IMR-90 (cell line): ENCODE data around the gene CLK1. TPM values are rescaled to one million over a fixed set of nuclear protein-coding genes. Genes with fewer than 3 reads are reported as not detected.

Experiments
- ATAC-seq: fragments of 200-7000 bp; cut with Tn5 transposase; 2 replicates; pipeline ENCODE4 v1.9.1; 2020; ENCODE audit warnings: low read depth, mild to moderate bottlenecking, moderate library complexity
- BruUV-seq: library from RNA; stranded (reverse); fragments of 400-500 nt; replicated peaks from 2 replicates; lab custom pipeline; 2021; lab: Mats Ljungman, UMichigan
- CTCF ChIA-PET: fragments of 300-600 bp; formaldehyde crosslinking; extraction: SDS; loops from one replicate; lab custom pipeline; 2021; ENCODE audit warnings: antibody characterized with exemption; lab: Yijun Ruan, JAX
- POLR2A ChIA-PET: fragments of 300-600 bp; sonication (Branson Sonifier 250); formaldehyde crosslinking; loops from one replicate; lab custom pipeline; 2022; ENCODE audit warnings: antibody characterized with exemption; ENCODE audit not compliant: unreplicated experiment; lab: Charles Lee
- DNase-seq: peaks from one replicate; pipeline ENCODE4 v3.0.0; 2013
- H2AFZ ChIP-seq: replicated peaks from 2 replicates; pipeline ENCODE3; 2013; ENCODE audit warnings: low read length, mild to moderate bottlenecking; ENCODE audit not compliant: poor library complexity
- H2AK5ac ChIP-seq: 2 replicates; pipeline ENCODE4 v1.6.1; 2013; ENCODE audit warnings: low read depth, low read length, inconsistent platforms
- H2AK9ac ChIP-seq: replicated peaks from 2 replicates; pipeline ENCODE3; 2013; ENCODE audit warnings: mild to moderate bottlenecking, low read depth, low read length, moderate library complexity; ENCODE audit not compliant: poor library complexity
- H2BK120ac ChIP-seq: 2 replicates; pipeline ENCODE4 v1.6.1; 2013; ENCODE audit warnings: low read depth, low read length, inconsistent platforms
- H2BK15ac ChIP-seq: 3 replicates; pipeline ENCODE4 v1.6.1; 2013; ENCODE audit warnings: low read depth, low read length, inconsistent platforms
- H2BK20ac ChIP-seq: 2 replicates; pipeline ENCODE4 v1.6.1; 2013; ENCODE audit warnings: low read depth, mild to moderate bottlenecking, inconsistent platforms, low read length, moderate library complexity
- H2BK5ac ChIP-seq: 2 replicates; pipeline ENCODE4 v1.6.1; 2013; ENCODE audit warnings: mild to moderate bottlenecking, low read depth, low read length, inconsistent platforms; ENCODE audit not compliant: poor library complexity, severe bottlenecking
- H3K14ac ChIP-seq: replicated peaks from 2 replicates; pipeline ENCODE4 v1.6.1; 2013; ENCODE audit warnings: low read depth, low read length, inconsistent platforms
- H3K18ac ChIP-seq: 2 replicates; pipeline ENCODE4 v1.6.1; 2013; ENCODE audit warnings: low read depth, low read length, control low read depth
- H3K23ac ChIP-seq: 2 replicates; pipeline ENCODE4 v1.6.1; 2013; ENCODE audit warnings: low read depth, low read length, inconsistent platforms
- H3K27ac ChIP-seq: 2 replicates; pipeline ENCODE4 v1.5.1; 2013; ENCODE audit warnings: mild to moderate bottlenecking, control low read depth, low read length; ENCODE audit not compliant: insufficient read depth
- H3K27me3 ChIP-seq: 2 replicates; pipeline ENCODE4 v1.6.1; 2013; ENCODE audit warnings: low read length; ENCODE audit not compliant: control insufficient read depth, insufficient read depth
- H3K36me3 ChIP-seq: 2 replicates; pipeline ENCODE4 v1.6.1; 2013; ENCODE audit warnings: low read length, mixed read lengths; ENCODE audit not compliant: control insufficient read depth, insufficient read depth
- H3K4ac ChIP-seq: 2 replicates; pipeline ENCODE4 v1.6.1; 2013; ENCODE audit warnings: low read depth, low read length, inconsistent platforms
- H3K4me1 ChIP-seq: 2 replicates; pipeline ENCODE4 v1.6.1; 2013; ENCODE audit warnings: low read length, mixed read lengths; ENCODE audit not compliant: control insufficient read depth, insufficient read depth
- H3K4me2 ChIP-seq: 2 replicates; pipeline ENCODE4 v1.6.1; 2013; ENCODE audit warnings: low read depth, mild to moderate bottlenecking, control low read depth, low read length, moderate library complexity
- H3K4me3 ChIP-seq: 2 replicates; pipeline ENCODE4 v1.5.1; 2013; ENCODE audit warnings: low read depth, mild to moderate bottlenecking, control low read depth, low read length, moderate library complexity; ENCODE audit not compliant: insufficient read depth
- H3K56ac ChIP-seq: 2 replicates; pipeline ENCODE4 v1.6.1; 2013; ENCODE audit warnings: low read length, inconsistent platforms; ENCODE audit not compliant: insufficient read depth; ENCODE audit errors: extremely low read depth
- H3K79me1 ChIP-seq, 2 experiments: 2 replicates each; pipeline ENCODE4 v1.6.1; 2013; ENCODE audit warnings: low read length in 2 of 2, inconsistent platforms in 1 of 2, low read depth in 1 of 2
- H3K9ac ChIP-seq: 2 replicates; pipeline ENCODE4 v1.6.1; 2013; ENCODE audit warnings: low read depth, low read length, control low read depth
- H3K9me1 ChIP-seq: 2 replicates; pipeline ENCODE4 v1.6.1; 2013; ENCODE audit warnings: low read length, inconsistent platforms; ENCODE audit not compliant: insufficient read depth
- H3K9me3 ChIP-seq: 2 replicates; pipeline ENCODE4 v1.6.1; 2013; ENCODE audit warnings: low read length; ENCODE audit not compliant: control insufficient read depth, insufficient read depth
- H4K20me1 ChIP-seq: 2 replicates; pipeline ENCODE4 v1.6.1; 2013; ENCODE audit warnings: low read length, inconsistent platforms; ENCODE audit not compliant: insufficient read depth
- H4K5ac ChIP-seq: 2 replicates; pipeline ENCODE4 v1.6.1; 2013; ENCODE audit warnings: mild to moderate bottlenecking, low read depth, low read length, control low read depth
- H4K8ac ChIP-seq, 2 experiments: 2 replicates each; pipeline ENCODE4 v1.6.1; 2013; ENCODE audit warnings: low read depth in 2 of 2, low read length in 2 of 2, control low read depth in 1 of 2, inconsistent platforms in 1 of 2
- H4K91ac ChIP-seq: 2 replicates; pipeline ENCODE4 v1.6.1; 2013; ENCODE audit warnings: low read depth, low read length, inconsistent platforms; ENCODE audit not compliant: insufficient read depth
- POLR2A ChIP-seq: IDR thresholded peaks from 2 replicates; pipeline ENCODE4 v1.6.1; 2012; ENCODE audit warnings: mild to moderate bottlenecking, low read depth, low read length
- RCOR1 ChIP-seq: IDR thresholded peaks from 2 replicates; pipeline ENCODE4 v1.6.1; 2012; ENCODE audit warnings: mild to moderate bottlenecking, low read length, improper control_type of control experiment; ENCODE audit not compliant: insufficient replicate concordance
- WGBS, 2 experiments: methylation state at CpG; one replicate each; pipeline versions ENCODE4 v1.1.5 to v1.1.7; 2013; ENCODE audit warnings: missing lambda C conversion rate in 2 of 2; ENCODE audit not compliant: insufficient read length in 1 of 2; ENCODE audit errors: extremely low coverage in 2 of 2; 5-methylcytosine and 5-hydroxymethylcytosine counted together
- dilution Hi-C: fragments of 300-500 bp; cut with HindIII; formaldehyde crosslinking; loops from one replicate; pipeline ENCODE4 v1.14.3; 2018; ENCODE audit warnings: low sequenced_read_pairs; ENCODE audit not compliant: unreplicated experiment
- in situ Hi-C: fragments of 300-500 bp; cut with MboI; formaldehyde crosslinking; loops from 3 replicates; pipeline ENCODE4 v1.14.3; 2019; ENCODE audit warnings: low sequenced_read_pairs, inconsistent platforms, mixed read lengths
- intact Hi-C: fragments of 100-400 bp; cut with micrococcal nuclease; formaldehyde crosslinking; loops from 2 replicates; pipeline ENCODE4 v1.10.0; 2022
- polyA plus RNA-seq, 3 experiments: library from polyadenylated mRNA; depleted of rRNA; stranded (reverse); fragments of >200 nt; gene quantifications; 2 replicates each; pipeline ENCODE4 v1.2.3, GENCODE V29; 2012; ENCODE audit warnings: low replicate concordance in 1 of 3
- total RNA-seq: library from RNA; depleted of rRNA; stranded (reverse); fragments of >200 nt; gene quantifications from 2 replicates; pipeline ENCODE4 v1.2.3, GENCODE V29; 2012

Gene CLK1
- total and polyA plus RNA-seq, 2 of the 4 experiments (the other 2 are of a cell fraction), result 26.2 to 35.5 TPM

DNA sequence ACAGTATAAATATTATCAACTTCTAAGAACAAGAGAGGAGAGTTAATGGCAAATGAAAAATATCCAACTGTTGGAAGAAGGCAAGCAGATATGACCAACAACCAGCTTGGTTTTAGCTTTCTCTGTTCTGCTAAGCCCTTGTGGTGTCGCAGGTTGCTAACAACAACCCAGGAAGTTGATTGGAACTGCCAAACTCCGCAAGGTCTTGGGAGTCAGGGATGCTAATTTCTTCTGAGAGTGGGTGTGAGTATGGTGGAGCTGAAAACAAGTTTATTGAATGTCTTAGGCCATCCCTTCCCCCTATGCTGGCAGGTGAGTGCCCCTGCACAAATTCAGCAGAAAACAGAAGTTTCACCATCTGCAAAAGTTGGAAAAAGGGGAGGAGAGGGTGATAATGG is 35.2 kb downstream of the CLK1 start:
- no peak overlapping the region for H2BK5ac ChIP-seq
- no peak overlapping the region for H3K14ac ChIP-seq
- H2AK5ac ChIP-seq, result no peak overlapping the region
- CTCF ChIA-PET, result no interaction called here
- WGBS, 2 experiments, result no CpG with 5 or more reads among the region's 2 CpGs
- H3K18ac ChIP-seq, result no peak overlapping the region
- no peak overlapping the region for H2BK20ac ChIP-seq
- H3K4me1 ChIP-seq, result no peaks in the 10 kb centered on the region
- TF ChIP-seq POLR2A, result peak; percentile 37; the same call in 1 of the 2 replicates
- no peak for TF ChIP-seq RCOR1
- H3K9me3 ChIP-seq, result no peaks in the 10 kb centered on the region
- H3K27me3 ChIP-seq, result no peaks in the 10 kb centered on the region
- H2AK9ac ChIP-seq, result no peak overlapping the region
- no peaks in the 10 kb centered on the region for H3K79me1 ChIP-seq
- no peak overlapping the region for H2AFZ ChIP-seq
- no peaks in the 10 kb centered on the region for H3K9me1 ChIP-seq
- no peak overlapping the region for H2BK15ac ChIP-seq
- no peak overlapping the region for H4K5ac ChIP-seq
- intact Hi-C loops, result no loop called here
- POLR2A ChIA-PET, result no interaction called here
- no peak overlapping the region for H3K4me2 ChIP-seq
- H2BK120ac ChIP-seq, result no peak overlapping the region
- no peak overlapping the region for H3K27ac ChIP-seq
- no peak overlapping the region for H4K91ac ChIP-seq
- H4K8ac ChIP-seq, result no peak overlapping the region
- no peak for ATAC-seq
- H4K20me1 ChIP-seq, result no peaks in the 10 kb centered on the region
- dilution Hi-C loops, result no loop called here
- DNase-seq, result no peak
- H3K4me3 ChIP-seq, result no peak overlapping the region
- in situ Hi-C loops, result no loop called here
- H3K56ac ChIP-seq, result no peak overlapping the region
- no peak overlapping the region for H3K23ac ChIP-seq
- H3K9ac ChIP-seq, result no peak overlapping the region
- BruUV-seq, result no TSS peak
- no peak overlapping the region for H3K4ac ChIP-seq
- peaks cover 4% of the 10 kb centered on the region; the same call in 1 of the 2 replicates for H3K36me3 ChIP-seq
